CMK (cell line): ENCODE results near the gene ARHGAP12.
"Not testable (repeated sequence)": the region's sequence is repeated elsewhere in the genome, so short reads cannot be mapped to it uniquely, and the experiment has no call there.

ENCODE experiments used
- DNase-seq: peaks from one replicate; pipeline ENCODE4 v3.0.0-alpha.2; 2010; ENCODE audit warnings: low read depth

Gene ARHGAP12

DNA sequence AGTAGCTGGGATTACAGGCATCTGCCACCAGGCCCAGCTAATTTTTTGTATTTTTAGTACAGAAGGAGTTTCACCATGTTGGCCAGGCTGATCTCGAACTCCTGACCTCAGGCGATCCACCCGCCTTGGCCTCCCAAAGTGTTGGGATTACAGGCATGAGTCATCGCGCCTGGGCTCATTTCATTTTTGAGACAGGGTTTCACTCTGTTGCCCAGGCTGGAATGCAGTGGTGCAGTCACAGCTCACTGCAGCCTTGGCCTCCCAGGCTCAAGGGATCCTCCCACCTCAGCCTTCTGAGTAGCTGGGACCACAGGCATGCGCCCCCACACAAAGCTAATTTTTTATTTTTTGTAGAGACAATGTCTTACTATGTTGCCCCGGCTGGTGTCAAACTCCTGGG lies 159.7 kb downstream of the ARHGAP12 start:
- not testable (repeated sequence) for DNase-seq

- DNase-seq = no peak
Measured at GRCh38 chr10:31768467-31768866, 160.2 kb downstream of the ARHGAP12 start.

GRCh38 chr10:31765541-31765940 lies 163.1 kb downstream of the ARHGAP12 start:
- no peak for DNase-seq

DNA sequence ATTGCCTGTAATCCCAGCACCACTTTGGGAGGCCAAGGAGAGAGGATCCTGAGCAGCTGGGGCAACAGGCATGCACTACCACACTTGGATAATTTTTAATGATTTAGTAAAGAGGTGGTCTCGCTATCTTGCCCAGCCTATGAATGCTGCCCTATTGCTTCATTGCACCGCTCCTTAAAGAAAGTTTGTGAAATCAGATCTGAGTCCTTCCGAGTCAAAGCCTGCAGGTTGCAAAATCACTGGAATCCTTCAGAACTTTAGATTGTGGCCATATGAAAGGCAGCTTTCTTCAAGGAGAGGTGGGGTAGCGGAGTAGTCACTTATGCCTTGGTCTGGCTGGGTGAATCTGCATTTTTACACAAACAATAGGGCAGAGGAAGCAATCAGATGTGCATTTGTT lies 166.3 kb downstream of the ARHGAP12 start:
- no peak for DNase-seq

- no peak for DNase-seq
Measured at GRCh38 chr10:31761156-31761555, 167.5 kb downstream of the ARHGAP12 start.

GRCh38 chr10:31760674-31761081 lies 168.0 kb downstream of the ARHGAP12 start:
- no peak for DNase-seq

- peak; percentile 69 for DNase-seq
Measured at GRCh38 chr10:31759799-31760626, 168.6 kb downstream of the ARHGAP12 start.

DNA sequence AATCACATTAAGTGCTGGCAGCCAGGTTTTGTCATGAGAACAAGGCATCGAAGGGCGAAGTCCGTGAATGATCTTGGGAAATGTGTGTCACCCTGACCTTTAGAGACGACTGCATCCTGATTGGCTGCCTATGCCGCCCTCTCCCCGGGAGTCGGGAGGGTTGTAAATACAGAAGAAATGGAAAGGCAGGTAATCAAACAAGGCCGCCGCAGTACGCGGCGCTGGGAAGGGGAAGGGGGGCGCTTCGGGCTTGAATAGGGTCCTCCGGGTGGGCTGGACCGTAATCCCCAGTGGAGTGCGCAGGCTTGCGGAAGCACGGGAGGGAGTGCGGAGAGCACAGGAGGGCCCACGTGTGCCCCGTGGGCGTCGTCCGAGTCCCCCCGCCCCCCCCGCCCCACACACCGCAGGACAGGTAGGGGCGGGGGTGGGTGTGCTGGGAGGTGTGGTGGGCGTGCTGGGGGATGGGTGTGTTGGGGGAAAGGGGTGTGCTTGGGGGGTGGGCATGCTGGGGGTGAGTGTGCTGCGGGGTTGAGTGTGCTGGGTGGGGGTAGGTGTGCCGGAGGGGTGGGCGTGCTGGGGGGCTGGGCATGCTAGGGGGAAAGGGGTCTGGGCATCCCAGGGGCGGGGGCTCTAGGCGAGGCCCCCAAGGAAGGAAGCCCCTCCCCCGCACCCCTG lies 169.4 kb downstream of the ARHGAP12 start:
- no peak for DNase-seq

DNA sequence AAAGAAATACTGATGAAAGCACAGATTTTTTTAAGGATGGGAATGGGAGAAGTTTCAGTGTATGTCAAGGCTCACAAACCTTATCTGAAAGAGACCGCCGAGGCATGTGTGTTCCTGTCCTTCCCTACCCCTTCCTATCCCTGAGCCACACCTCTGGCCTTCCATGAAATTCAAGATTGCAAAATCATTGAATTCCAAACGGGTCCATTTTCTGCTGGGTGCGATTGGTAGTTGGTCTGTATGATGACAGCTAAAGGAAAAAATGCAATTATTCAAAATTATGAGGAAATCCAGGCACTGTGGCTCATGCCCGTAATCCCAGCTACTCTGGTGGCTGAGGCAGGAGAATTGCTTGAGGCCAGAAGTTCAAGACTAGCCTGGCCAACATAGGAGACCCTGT lies 170.1 kb downstream of the ARHGAP12 start:
- no peak for DNase-seq

DNA sequence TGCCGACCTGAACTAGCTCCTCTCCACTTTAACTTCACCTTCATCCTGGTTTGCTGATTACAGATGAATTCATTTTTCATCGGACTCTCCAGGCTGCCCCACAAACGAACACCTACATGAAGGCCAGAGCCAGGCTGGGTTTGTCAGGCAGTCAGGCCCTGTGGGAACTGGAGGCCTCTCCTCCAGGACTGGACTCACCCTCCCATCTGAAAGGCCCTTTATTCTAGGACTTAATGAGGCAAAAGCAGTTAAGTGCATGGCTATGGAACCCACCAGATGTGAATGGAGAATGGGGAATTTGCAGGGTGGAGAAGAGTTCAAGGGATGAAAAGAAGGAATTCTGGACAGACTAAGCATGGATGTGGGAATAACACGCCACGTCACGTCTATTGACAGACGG lies 170.8 kb downstream of the ARHGAP12 start:
- no peak for DNase-seq

GRCh38 chr10:31757386-31757791 lies 171.2 kb downstream of the ARHGAP12 start:
- no peak for DNase-seq

GRCh38 chr10:31756729-31757110 lies 171.9 kb downstream of the ARHGAP12 start:
- no peak for DNase-seq

GRCh38 chr10:31756101-31756728 lies 172.4 kb downstream of the ARHGAP12 start:
- no peak for DNase-seq
